ENCODE data around the gene ELOVL1. TPM values are rescaled to one million over a fixed set of nuclear protein-coding genes. Genes with fewer than 3 reads are reported as not detected.

The ELOVL1 gene
- polyA plus RNA-seq, 1 donor (not counting 4 experiments of a cell fraction or from before 2014, with no cell fraction given): 283 TPM

DNA sequence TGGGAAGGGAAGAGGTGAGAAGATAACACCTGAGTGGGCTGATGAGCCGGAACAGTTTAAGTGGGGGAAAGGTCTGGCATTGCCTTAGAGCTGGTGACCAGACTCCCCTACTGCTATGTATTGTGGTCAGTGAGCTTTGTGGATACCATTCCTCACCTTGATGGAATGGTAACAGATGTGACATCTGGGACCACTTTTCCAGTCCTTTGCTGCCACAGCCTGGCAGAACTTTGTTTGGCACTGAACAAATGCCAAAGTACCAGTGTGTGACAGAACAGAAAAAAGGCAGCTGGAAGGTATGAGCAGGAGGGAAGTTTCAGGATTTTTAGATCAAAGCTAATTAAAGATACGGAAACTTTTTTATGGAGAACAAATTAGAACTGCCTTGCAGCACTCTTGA lies 15.6 kb upstream of the ELOVL1 start:
- H2AFZ ChIP-seq (ENCODE audit: control insufficient read depth, low read length): no peak overlapping the region
- H3K27ac ChIP-seq (ENCODE audit: control insufficient read depth, insufficient read depth, low read length): no peak overlapping the region
- H3K9ac ChIP-seq (ENCODE audit: control insufficient read depth, extremely low read depth, insufficient read depth, low read length): no peak overlapping the region
- peaks cover 3% of the 10 kb centered on the region for H3K4me1 ChIP-seq (ENCODE audit: control insufficient read depth, extremely low read depth, insufficient read depth, low read length)
- H3K9me1 ChIP-seq (ENCODE audit: control insufficient read depth, extremely low read depth, insufficient read depth, low read length): no peaks in the 10 kb centered on the region
- DNase-seq (ENCODE audit: low read depth, low spot score) (no peak), FAIRE-seq (no peak)
- dilution Hi-C loops (cut with MboI; ENCODE audit: extremely low pct_ligation_motif_present, low sequenced_read_pairs): no loop called here
- no peaks in the 10 kb centered on the region for H3K9me3 ChIP-seq (ENCODE audit: control insufficient read depth, low read depth, low read length)
- peaks cover 10% of the 10 kb centered on the region for H3K79me2 ChIP-seq (ENCODE audit: control insufficient read depth, insufficient read depth, low read length)
- H3K27me3 ChIP-seq (ENCODE audit: control insufficient read depth, extremely low read depth, insufficient read depth, low read length): no peaks in the 10 kb centered on the region
- no peaks in the 10 kb centered on the region for H4K20me1 ChIP-seq (ENCODE audit: control insufficient read depth, extremely low read depth, insufficient read depth, low read length)
- peaks cover 41 to 49% of the 10 kb centered on the region in 2 experiments for H3K36me3 ChIP-seq (ENCODE audit: control insufficient read depth in 2 of 2, extremely low read depth in 1 of 2, insufficient read depth in 2 of 2, low read length in 2 of 2)
- TF ChIP-seq CTCF (optimal IDR thresholded peaks at IDR 0.05 in 1 of 3, IDR thresholded peaks at IDR 0.05 in 1 of 3, conservative IDR thresholded peaks at IDR 0.05 in 1 of 3; ENCODE audit: extremely low read depth in 1 of 3, insufficient read depth in 2 of 3, low read length in 3 of 3) (peak in 1 of 3 experiments; percentile 48), EZH2 (IDR thresholded peaks at IDR 0.05; ENCODE audit: low read length) (no peak)
- no peak overlapping the region for H3K4me2 ChIP-seq (ENCODE audit: control insufficient read depth, extremely low read depth, insufficient read depth, low read depth, low read length)
- H3K4me3 ChIP-seq (ENCODE audit: control insufficient read depth in 2 of 3, extremely low read depth in 1 of 3, insufficient read depth in 2 of 3, low read depth in 1 of 3, low read length in 3 of 3): no peak overlapping the region

GRCh38 chr1:43382027-43382779 lies 14.4 kb upstream of the ELOVL1 start:
- FAIRE-seq (no peak), DNase-seq (ENCODE audit: low read depth, low spot score) (no peak)
- no peaks in the 10 kb centered on the region for H3K27me3 ChIP-seq (ENCODE audit: control insufficient read depth, extremely low read depth, insufficient read depth, low read length)
- H2AFZ ChIP-seq (ENCODE audit: control insufficient read depth, low read length): no peak overlapping the region
- H3K4me2 ChIP-seq (ENCODE audit: control insufficient read depth, extremely low read depth, insufficient read depth, low read depth, low read length): no peak overlapping the region
- H3K27ac ChIP-seq (ENCODE audit: control insufficient read depth, insufficient read depth, low read length): no peak overlapping the region
- peaks cover 41 to 46% of the 10 kb centered on the region in 2 experiments for H3K36me3 ChIP-seq (ENCODE audit: control insufficient read depth in 2 of 2, extremely low read depth in 1 of 2, insufficient read depth in 2 of 2, low read length in 2 of 2)
- H3K79me2 ChIP-seq (ENCODE audit: control insufficient read depth, insufficient read depth, low read length): no peaks in the 10 kb centered on the region
- H3K4me3 ChIP-seq (ENCODE audit: control insufficient read depth in 2 of 3, extremely low read depth in 1 of 3, insufficient read depth in 2 of 3, low read depth in 1 of 3, low read length in 3 of 3): no peak overlapping the region
- H3K4me1 ChIP-seq (ENCODE audit: control insufficient read depth, extremely low read depth, insufficient read depth, low read length): no peaks in the 10 kb centered on the region
- dilution Hi-C loops (cut with MboI; ENCODE audit: extremely low pct_ligation_motif_present, low sequenced_read_pairs): no loop called here
- H4K20me1 ChIP-seq (ENCODE audit: control insufficient read depth, extremely low read depth, insufficient read depth, low read length): no peaks in the 10 kb centered on the region
- no peak overlapping the region for H3K9ac ChIP-seq (ENCODE audit: control insufficient read depth, extremely low read depth, insufficient read depth, low read length)
- no peaks in the 10 kb centered on the region for H3K9me1 ChIP-seq (ENCODE audit: control insufficient read depth, extremely low read depth, insufficient read depth, low read length)
- no peak for TF ChIP-seq CTCF (optimal IDR thresholded peaks at IDR 0.05 in 1 of 3, IDR thresholded peaks at IDR 0.05 in 1 of 3, conservative IDR thresholded peaks at IDR 0.05 in 1 of 3; ENCODE audit: extremely low read depth in 1 of 3, insufficient read depth in 2 of 3, low read length in 3 of 3)
- no peak for TF ChIP-seq EZH2 (IDR thresholded peaks at IDR 0.05; ENCODE audit: low read length)
- H3K9me3 ChIP-seq (ENCODE audit: control insufficient read depth, low read depth, low read length): no peaks in the 10 kb centered on the region

Measured in keratinocyte (primary cell).